Activated naive CD4-positive, alpha-beta T cell treated with anti-CD3 and anti-CD28 coated beads, Interleukin-2, amount 10 ng/mL, durations not matched to agents 7 days and 5 days (primary cell): ENCODE data around the gene PCK1.

Source experiments
- CTCF ChIA-PET: fragments of 350-600 bp; sonication (Branson Sonifier 250); formaldehyde crosslinking; loops from one replicate; lab custom pipeline; 2021; ENCODE audit warnings: antibody characterized with exemption; lab: Charles Lee
- DNase-seq: peaks from one replicate; pipeline ENCODE4 v3.0.0-alpha.2; 2020
- H3K27ac Mint-ChIP-seq: one replicate; pipeline ENCODE4 v1.8.0; 2021; ENCODE audit warnings: mild to moderate bottlenecking, moderate library complexity, mixed read lengths
- H3K27me3 Mint-ChIP-seq: one replicate; pipeline ENCODE4 v1.8.0; 2021; ENCODE audit warnings: mild to moderate bottlenecking, mixed read lengths
- H3K36me3 Mint-ChIP-seq: one replicate; pipeline ENCODE4 v1.8.0; 2021; ENCODE audit warnings: mixed read lengths
- H3K4me1 Mint-ChIP-seq: one replicate; pipeline ENCODE4 v1.8.0; 2021; ENCODE audit warnings: mixed read lengths
- H3K4me3 Mint-ChIP-seq: one replicate; pipeline ENCODE4 v1.8.0; 2021; ENCODE audit warnings: mild to moderate bottlenecking, moderate library complexity, mixed read lengths
- H3K9me3 Mint-ChIP-seq: one replicate; pipeline ENCODE4 v1.8.0; 2021; ENCODE audit warnings: mixed read lengths

The PCK1 gene

DNA sequence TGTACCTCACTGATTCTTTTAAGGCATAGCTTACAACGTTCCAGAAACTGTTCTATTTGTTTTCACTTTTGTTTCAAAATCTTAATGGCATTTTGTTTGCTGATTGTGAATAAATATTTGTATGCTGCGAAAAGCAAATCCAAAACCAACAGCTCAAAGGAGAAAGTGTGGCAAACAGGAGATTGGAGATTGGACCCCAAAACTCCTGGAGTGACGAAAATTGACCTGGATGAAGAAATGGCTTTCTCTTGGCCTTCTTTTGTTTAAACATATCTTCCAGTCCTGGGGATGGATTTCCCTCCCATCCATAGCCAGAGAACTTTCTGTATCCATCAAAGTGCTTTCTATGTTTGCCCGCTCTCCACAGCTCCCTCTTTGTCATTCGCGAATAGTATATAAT, 33.2 kb upstream of the PCK1 start:
- H3K27ac Mint-ChIP-seq: no peak overlapping the region
- H3K4me1 Mint-ChIP-seq: peaks cover 13% of the 10 kb centered on the region
- DNase-seq: no peak
- CTCF ChIA-PET: interaction anchor here (0.9 to 1.3 kb wide), 2 partner anchors 10 to 65 kb away, joined by 3 to 5 read pairs; no protein-coding TSS in a partner anchor
- no peak overlapping the region for H3K4me3 Mint-ChIP-seq
- H3K36me3 Mint-ChIP-seq: no peaks in the 10 kb centered on the region
- H3K27me3 Mint-ChIP-seq: peaks cover 25% of the 10 kb centered on the region
- no peaks in the 10 kb centered on the region for H3K9me3 Mint-ChIP-seq

DNA sequence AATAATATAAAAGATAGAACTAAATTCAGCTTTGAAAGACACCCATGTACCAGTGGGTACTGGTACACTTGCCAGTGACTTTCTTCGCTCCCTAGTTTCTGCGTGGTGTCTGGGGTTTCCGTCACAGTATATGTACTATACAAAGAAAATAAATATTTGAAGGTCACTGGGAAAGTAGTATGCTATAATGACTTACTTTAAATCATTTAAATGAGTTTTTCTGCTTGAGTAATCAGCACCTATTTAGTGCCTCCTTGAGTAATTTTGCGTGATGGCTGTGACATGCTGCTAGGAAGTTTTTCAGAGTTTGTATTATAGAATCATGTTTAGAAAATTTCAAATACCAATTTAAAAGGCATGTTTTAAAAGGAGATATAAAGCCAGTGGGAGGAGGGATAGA, 32.8 kb upstream of the PCK1 start:
- CTCF ChIA-PET: interaction anchor here (0.9 to 1.3 kb wide), 2 partner anchors 10 to 65 kb away, joined by 3 to 5 read pairs; no protein-coding TSS in a partner anchor
- Mint-ChIP-seq H3K4me3 (no peak overlapping the region), H3K36me3 (no peaks in the 10 kb centered on the region), H3K27me3 (peaks cover 29% of the 10 kb centered on the region), H3K4me1 (peaks cover 9% of the 10 kb centered on the region), H3K9me3 (no peaks in the 10 kb centered on the region), H3K27ac (no peak overlapping the region)
- no peak for DNase-seq

DNA sequence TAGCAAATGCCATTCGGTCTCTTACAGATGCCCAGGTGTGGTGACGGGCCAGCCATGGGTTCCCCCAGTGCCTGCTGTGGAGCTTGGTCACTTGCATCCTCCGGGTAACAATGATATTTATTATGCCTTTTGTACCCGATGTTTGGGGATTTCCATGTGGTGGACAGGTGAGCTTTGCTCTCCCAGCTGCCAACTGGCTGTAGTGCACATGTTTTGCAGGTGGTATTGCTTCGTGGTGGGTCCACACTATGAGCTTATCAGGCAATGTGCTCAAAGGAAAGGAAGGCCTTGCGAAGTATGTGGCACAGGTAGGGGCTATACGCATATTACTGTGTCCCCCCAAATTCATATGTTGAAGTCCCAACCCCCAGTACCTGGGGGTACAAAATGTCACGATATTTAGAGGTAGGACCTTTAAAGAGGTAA, 31.7 kb upstream of the PCK1 start:
- Mint-ChIP-seq H3K9me3 (no peaks in the 10 kb centered on the region), H3K36me3 (no peaks in the 10 kb centered on the region), H3K27me3 (peaks cover 39% of the 10 kb centered on the region), H3K4me1 (no peaks in the 10 kb centered on the region), H3K27ac (no peak overlapping the region), H3K4me3 (no peak overlapping the region)
- no peak for DNase-seq
- CTCF ChIA-PET: no interaction called here

DNA sequence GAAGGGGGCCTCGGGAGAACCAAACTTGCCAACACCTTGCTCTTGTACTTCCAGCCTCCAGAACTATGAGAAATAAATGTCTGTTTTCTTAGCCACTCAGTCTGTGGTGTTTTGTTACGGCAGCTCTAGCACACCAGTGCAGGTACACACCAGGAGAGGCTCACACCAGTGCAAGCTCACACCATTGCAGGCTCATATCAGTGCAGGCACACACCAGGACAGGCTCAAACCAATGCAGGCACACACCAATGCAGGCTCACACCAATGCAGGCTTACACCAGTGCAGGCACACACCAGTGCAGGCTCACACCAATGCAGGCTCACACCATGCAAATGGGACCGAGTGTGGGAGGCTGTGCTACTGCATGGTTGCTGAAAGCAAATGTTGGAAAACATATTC, 31.1 kb upstream of the PCK1 start:
- Mint-ChIP-seq H3K27me3 (peaks cover 44% of the 10 kb centered on the region), H3K4me3 (no peak overlapping the region)
- CTCF ChIA-PET: no interaction called here

DNA sequence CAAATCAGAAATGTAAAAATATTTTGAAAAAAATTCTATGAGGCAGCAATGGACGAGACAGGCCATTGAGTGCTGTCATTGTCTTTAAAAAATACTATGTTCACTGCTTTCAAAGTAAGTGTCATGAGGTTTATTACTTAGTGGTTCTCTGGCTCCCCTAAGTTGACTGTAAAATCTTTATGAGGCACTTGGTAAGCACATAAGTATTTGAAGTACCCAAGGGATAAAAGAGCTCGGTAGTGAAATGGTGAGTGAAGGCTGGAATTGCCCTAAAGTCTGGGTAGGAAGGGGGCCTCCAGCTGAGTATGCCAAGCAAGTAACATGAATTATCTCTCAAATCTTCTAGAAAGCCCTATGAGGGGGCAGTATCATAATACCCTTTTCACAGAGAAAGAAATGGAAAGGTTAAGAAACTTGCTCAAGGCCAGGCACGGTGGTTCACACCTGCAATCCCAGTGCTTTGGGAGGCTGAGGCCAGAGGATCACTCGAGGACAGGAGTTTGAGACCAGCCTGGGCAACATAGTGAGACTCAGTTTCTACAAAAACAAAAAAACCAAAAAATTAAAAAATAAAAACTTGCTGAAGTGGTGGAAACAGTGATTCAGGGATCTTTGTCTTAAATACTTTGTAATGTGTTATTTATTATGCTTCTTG, 30.5 kb upstream of the PCK1 start:
- Mint-ChIP-seq H3K36me3 (no peaks in the 10 kb centered on the region), H3K4me1 (no peaks in the 10 kb centered on the region), H3K4me3 (no peak overlapping the region), H3K27me3 (peaks cover 49% of the 10 kb centered on the region), H3K27ac (no peak overlapping the region), H3K9me3 (no peaks in the 10 kb centered on the region)
- DNase-seq: no peak
- CTCF ChIA-PET: interaction anchor here (1.3 kb wide), 1 partner anchor 9 kb away, joined by 3 read pairs; no protein-coding TSS in a partner anchor

More for the DNA sequence above, 31.1 kb upstream of the PCK1 start:
- Mint-ChIP-seq H3K27ac (no peak overlapping the region), H3K4me1 (no peaks in the 10 kb centered on the region), H3K36me3 (no peaks in the 10 kb centered on the region), H3K9me3 (no peaks in the 10 kb centered on the region)
- DNase-seq: no peak

DNA sequence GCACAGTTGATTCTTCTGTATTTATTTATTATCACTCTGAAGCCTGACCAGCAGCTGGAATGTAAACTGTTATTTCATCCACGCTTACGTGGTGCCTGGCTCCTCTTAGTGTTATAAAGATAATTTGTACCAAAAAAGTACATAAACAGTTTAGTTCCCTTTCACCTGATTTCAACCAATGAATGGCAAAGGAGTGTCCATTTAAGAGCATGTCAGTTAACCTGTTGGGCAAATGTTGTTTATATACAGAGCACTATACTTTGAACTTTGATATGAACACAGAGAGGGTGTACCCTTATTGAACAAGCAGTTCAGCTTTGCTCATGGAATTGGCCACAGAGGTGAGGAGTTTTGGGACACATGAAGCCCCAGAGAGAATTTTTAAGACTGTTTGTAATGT, 28.8 kb upstream of the PCK1 start:
- Mint-ChIP-seq H3K4me3 (no peak overlapping the region), H3K9me3 (no peaks in the 10 kb centered on the region), H3K27me3 (peaks cover 61% of the 10 kb centered on the region), H3K36me3 (no peaks in the 10 kb centered on the region), H3K27ac (no peak overlapping the region), H3K4me1 (no peaks in the 10 kb centered on the region)
- no peak for DNase-seq
- CTCF ChIA-PET: interaction anchor here (1.2 kb wide), 1 partner anchor 8 kb away, joined by 4 read pairs; no protein-coding TSS in a partner anchor

DNA sequence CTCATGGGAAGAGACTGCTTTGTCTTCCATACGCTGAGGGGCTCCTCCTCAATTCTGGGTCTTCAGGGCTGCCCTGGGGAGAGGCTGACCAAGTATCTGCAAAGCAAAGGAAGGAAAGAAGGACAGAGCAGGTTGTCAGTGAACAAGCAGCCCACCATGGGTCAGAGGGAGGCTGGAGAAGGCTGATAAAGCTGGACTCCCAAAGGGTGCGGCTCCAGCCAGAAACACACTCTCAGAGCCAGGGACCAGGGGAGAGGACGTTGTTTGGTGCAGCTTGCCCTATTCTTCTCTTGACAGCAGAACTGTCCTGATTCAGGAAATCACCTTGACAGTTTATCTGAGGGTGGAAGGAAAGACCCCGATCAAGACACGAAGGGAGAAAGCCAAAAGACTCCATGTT, 25.6 kb upstream of the PCK1 start:
- Mint-ChIP-seq H3K27me3 (peaks cover 70% of the 10 kb centered on the region), H3K27ac (no peak overlapping the region), H3K4me1 (no peaks in the 10 kb centered on the region), H3K4me3 (no peak overlapping the region), H3K36me3 (no peaks in the 10 kb centered on the region), H3K9me3 (no peaks in the 10 kb centered on the region)
- no peak for DNase-seq
- CTCF ChIA-PET: interaction anchor here (1.2 kb wide), 1 partner anchor 54 kb away, joined by 3 read pairs; no protein-coding TSS in a partner anchor

DNA sequence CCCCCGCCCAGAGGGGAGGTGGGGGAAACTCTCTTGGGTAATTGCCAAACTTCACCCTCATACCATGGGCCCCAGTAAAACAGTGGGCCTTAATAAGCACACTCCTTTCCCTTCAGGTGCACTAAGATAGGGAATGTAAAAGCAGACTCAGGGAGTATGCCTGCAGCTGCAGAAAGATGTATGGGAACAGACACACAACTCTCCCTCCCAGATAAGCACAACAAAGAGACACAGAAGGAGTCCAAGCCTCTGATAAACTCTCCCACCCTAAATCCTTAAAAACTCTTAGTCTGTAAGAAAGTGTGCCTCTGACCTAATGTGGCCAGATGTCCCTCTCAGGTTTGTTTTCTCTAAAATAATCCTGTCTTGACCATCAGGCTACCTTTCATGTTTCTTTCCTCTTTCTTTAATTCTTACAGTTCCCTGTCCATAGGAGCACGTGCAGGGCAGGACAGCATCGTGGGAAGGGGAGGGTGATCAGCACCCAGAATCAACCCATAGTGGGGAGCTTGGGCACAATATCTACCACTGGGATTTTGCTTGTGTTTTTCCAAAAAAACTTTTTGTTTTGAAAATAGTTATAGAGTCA, 24.7 kb upstream of the PCK1 start:
- Mint-ChIP-seq H3K4me1 (no peaks in the 10 kb centered on the region), H3K27me3 (peaks cover 68% of the 10 kb centered on the region), H3K36me3 (no peaks in the 10 kb centered on the region), H3K9me3 (no peaks in the 10 kb centered on the region), H3K4me3 (no peak overlapping the region), H3K27ac (no peak overlapping the region)
- CTCF ChIA-PET: interaction anchor here (1.2 kb wide), 1 partner anchor 55 kb away, joined by 3 read pairs; no protein-coding TSS in a partner anchor
- no peak for DNase-seq

DNA sequence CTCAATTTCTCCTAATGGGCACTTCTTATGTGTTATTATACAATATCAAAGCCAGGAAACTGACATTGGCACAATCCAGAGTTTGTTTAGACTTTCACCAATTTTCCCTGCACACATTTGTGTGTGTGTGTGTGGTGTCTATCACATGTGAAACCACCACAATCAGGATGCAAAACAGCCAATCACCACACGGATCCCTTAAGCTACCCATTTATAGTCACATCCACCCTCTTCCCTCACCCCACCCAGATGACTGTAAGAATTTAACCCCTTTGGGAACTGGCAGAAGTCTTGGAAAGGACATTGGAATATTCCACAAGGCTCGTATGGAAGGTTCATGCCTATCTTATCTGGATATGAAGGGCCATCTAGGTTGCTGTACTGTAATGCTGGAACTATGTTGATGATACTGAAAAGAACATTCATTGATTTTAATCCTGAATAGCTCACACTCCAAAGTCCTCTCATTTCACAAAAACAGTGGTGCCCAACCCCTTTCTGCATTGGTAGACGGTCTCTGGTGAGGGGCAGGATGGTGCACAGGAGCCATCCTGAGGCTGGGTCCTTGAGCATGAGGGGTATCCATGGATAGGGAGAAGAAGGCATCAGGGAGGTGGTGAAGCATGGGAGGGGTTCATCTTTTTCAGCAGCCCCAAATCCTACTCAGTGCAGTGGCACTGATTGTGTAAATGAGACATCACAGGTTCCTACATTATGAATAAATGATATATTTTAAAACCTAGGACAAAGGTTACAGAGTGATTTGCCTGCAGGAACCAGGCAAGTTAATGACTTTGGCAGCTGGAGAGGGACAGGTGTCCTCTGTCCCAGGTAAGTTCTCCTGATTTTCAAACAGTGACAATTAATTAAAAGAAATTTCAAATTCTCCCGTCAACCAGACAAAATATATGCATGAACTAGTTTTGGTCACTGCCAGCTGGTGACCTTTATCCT, 23.9 kb upstream of the PCK1 start:
- H3K4me1 Mint-ChIP-seq: no peaks in the 10 kb centered on the region
- H3K4me3 Mint-ChIP-seq: no peak overlapping the region
- no peaks in the 10 kb centered on the region for H3K36me3 Mint-ChIP-seq
- CTCF ChIA-PET: interaction anchor here (1.2 kb wide), 1 partner anchor 56 kb away, joined by 3 read pairs; no protein-coding TSS in a partner anchor
- H3K27me3 Mint-ChIP-seq: peaks cover 68% of the 10 kb centered on the region
- H3K9me3 Mint-ChIP-seq: no peaks in the 10 kb centered on the region
- no peak for DNase-seq
- no peak overlapping the region for H3K27ac Mint-ChIP-seq

DNA sequence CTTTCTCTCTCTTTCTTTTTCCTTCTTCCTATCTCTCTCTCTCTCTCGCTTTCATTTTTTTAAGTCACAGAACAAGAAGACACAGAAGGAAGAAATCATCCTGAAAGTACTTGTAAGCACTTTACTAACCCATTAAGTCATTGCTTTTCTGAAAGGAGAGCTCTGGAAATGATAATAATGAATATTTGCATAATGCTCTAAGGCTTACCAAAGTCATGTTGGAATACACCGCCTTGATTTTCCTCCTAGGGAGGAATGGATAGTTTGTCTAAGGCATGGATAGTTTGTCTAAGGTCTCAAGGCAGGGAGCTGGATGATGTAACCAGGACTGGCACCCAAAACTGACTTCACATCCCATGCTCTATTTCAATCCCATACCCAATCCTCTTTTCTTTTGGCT, 23.1 kb upstream of the PCK1 start:
- DNase-seq: no peak
- H3K27me3 Mint-ChIP-seq: peaks cover 63% of the 10 kb centered on the region
- H3K27ac Mint-ChIP-seq: no peak overlapping the region
- H3K9me3 Mint-ChIP-seq: no peaks in the 10 kb centered on the region
- H3K4me1 Mint-ChIP-seq: no peaks in the 10 kb centered on the region
- H3K36me3 Mint-ChIP-seq: no peaks in the 10 kb centered on the region
- no peak overlapping the region for H3K4me3 Mint-ChIP-seq
- CTCF ChIA-PET: interaction anchor here (1.2 kb wide), 1 partner anchor 10 kb away, joined by 5 read pairs; no protein-coding TSS in a partner anchor

DNA sequence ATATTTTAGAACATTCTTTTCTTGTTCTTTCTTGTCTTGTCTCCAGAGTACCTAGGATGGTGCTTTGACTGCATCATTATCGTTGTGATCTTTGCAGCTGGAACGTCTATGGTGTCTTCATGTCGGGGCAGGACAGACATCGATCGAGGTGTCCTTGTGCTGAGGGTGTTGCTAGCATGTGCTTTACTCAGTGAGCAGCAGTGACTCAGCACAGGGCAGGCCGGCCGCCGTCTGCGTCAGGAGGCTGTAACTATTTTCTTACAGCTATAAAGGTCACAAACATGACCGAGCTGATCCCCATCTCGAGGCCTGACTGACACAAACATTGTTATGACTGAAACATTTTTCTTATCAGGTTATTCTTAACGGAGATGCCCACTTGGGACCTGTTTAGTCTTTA, 21.0 kb upstream of the PCK1 start:
- Mint-ChIP-seq H3K9me3 (no peaks in the 10 kb centered on the region), H3K36me3 (no peaks in the 10 kb centered on the region), H3K27ac (no peak overlapping the region), H3K27me3 (peaks cover 47% of the 10 kb centered on the region), H3K4me3 (no peak overlapping the region), H3K4me1 (no peaks in the 10 kb centered on the region)
- DNase-seq: no peak
- CTCF ChIA-PET: interaction anchor here (1.0 to 1.3 kb wide), 2 partner anchors 8 to 218 kb away, joined by 3 to 4 read pairs; no protein-coding TSS in a partner anchor

DNA sequence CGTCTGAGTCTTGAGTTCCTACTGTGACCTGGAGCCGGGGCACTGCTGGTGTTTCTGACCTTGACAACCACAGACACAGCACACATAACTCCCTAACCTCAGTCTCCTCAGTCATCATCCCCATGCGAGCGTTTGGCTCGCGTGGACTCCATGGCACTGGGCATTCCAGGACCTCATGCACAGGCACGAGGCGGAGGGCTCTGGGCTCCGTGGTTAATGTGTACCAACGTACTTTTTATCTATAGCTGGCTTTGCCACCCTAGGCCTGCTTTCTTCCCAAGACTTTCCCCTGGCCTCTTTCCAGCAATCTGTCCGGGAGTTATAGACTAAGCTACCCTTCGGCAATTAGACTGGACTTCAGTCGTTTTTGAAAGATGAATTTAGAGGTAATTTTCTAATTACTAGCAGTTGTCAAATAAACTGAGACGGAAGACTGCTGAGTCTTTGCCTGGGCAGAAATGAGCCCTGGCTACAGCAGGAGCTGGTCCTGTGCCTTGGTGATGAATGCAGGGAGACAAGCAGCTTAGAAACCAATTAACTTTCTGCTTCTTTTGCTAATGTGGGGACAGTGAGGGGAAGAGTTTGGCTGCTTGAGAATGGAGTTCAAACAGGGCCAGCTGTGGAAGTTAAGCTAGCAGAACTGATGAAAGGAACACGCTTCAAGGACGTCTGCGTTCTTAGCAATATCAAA, 19.9 kb upstream of the PCK1 start:
- no peaks in the 10 kb centered on the region for H3K9me3 Mint-ChIP-seq

DNA sequence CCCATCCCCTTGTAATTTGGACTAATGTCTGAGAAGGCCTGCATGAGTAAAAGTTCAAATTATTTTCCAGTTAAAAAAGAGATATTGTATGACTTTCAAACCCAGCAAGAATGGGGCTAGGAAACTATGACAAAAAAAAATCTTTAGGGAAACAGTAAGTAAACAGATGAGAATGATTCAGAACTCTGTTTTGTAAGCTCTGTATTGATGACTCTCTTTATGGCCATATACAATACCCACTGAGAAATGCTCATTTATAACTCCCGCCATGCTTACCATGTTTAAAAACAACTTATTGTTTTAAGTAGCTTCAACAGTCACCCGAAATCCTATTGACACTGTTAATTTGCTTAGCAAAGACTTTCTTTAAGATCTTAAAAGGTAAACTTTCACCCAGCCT, 17.2 kb upstream of the PCK1 start:
- no peak for DNase-seq
- H3K27me3 Mint-ChIP-seq: peaks cover 36% of the 10 kb centered on the region
- no peak overlapping the region for H3K27ac Mint-ChIP-seq
- CTCF ChIA-PET: no interaction called here
- no peaks in the 10 kb centered on the region for H3K9me3 Mint-ChIP-seq
- no peak overlapping the region for H3K4me3 Mint-ChIP-seq
- no peaks in the 10 kb centered on the region for H3K36me3 Mint-ChIP-seq
- no peaks in the 10 kb centered on the region for H3K4me1 Mint-ChIP-seq

More for the DNA sequence above, 19.9 kb upstream of the PCK1 start:
- no peak overlapping the region for H3K4me3 Mint-ChIP-seq
- CTCF ChIA-PET: interaction anchor here (1.1 to 1.3 kb wide), 2 partner anchors 9 to 20 kb away, joined by 3 to 4 read pairs; no protein-coding TSS in a partner anchor
- no peaks in the 10 kb centered on the region for H3K36me3 Mint-ChIP-seq
- H3K27ac Mint-ChIP-seq: no peak overlapping the region
- H3K27me3 Mint-ChIP-seq: peaks cover 47% of the 10 kb centered on the region
- no peaks in the 10 kb centered on the region for H3K4me1 Mint-ChIP-seq
- DNase-seq: no peak
